Activated naive CD8-positive, alpha-beta T cell treated with anti-CD3 and anti-CD28 coated beads, Interleukin-2, amount 50 U/mL, for 24 hours (primary cell): ENCODE measurements around the gene WWOX.

Experiments
- ATAC-seq: fragments of 150-1000 bp; cut with Tn5 transposase; one replicate; pipeline ENCODE4 v1.10.0; 2021
- DNase-seq: peaks from one replicate; pipeline ENCODE4 v3.0.0; 2021
- H3K27ac Mint-ChIP-seq: one replicate; pipeline ENCODE4 v1.8.0; 2021; ENCODE audit warnings: mild to moderate bottlenecking, mixed read lengths
- H3K27me3 Mint-ChIP-seq: one replicate; pipeline ENCODE4 v1.8.0; 2021; ENCODE audit warnings: mixed read lengths
- H3K36me3 Mint-ChIP-seq: one replicate; pipeline ENCODE4 v1.8.0; 2021; ENCODE audit warnings: low read depth, mixed read lengths
- H3K4me1 Mint-ChIP-seq: one replicate; pipeline ENCODE4 v1.8.0; 2021; ENCODE audit warnings: mixed read lengths
- H3K4me3 Mint-ChIP-seq: one replicate; pipeline ENCODE4 v1.8.0; 2021; ENCODE audit warnings: mild to moderate bottlenecking, moderate library complexity, mixed read lengths
- H3K9me3 Mint-ChIP-seq: one replicate; pipeline ENCODE4 v1.8.0; 2021; ENCODE audit warnings: mixed read lengths

The WWOX gene

DNA sequence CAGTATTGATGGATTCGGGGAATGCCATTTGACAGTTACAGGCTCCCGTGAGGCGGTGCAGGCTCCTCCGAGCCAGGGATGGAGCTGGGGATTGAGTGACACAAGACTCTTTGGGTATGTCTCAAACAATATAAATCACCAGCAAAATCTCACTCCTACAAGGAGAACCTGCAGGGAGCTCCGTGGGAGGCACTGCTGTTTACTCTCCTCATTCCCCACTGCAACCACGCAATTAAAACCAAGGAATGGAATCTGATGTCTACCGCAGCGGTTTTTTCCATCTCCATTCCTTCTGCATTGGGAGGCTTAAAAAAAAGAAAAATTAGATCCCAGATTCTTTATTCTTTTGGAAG, 157.9 kb downstream of the WWOX start:
- Mint-ChIP-seq H3K9me3 (no peaks in the 10 kb centered on the region), H3K36me3 (no peaks in the 10 kb centered on the region), H3K27ac (no peak overlapping the region), H3K27me3 (no peaks in the 10 kb centered on the region), H3K4me1 (no peaks in the 10 kb centered on the region), H3K4me3 (no peak overlapping the region)
- DNase-seq, result no peak
- no peak for ATAC-seq

DNA sequence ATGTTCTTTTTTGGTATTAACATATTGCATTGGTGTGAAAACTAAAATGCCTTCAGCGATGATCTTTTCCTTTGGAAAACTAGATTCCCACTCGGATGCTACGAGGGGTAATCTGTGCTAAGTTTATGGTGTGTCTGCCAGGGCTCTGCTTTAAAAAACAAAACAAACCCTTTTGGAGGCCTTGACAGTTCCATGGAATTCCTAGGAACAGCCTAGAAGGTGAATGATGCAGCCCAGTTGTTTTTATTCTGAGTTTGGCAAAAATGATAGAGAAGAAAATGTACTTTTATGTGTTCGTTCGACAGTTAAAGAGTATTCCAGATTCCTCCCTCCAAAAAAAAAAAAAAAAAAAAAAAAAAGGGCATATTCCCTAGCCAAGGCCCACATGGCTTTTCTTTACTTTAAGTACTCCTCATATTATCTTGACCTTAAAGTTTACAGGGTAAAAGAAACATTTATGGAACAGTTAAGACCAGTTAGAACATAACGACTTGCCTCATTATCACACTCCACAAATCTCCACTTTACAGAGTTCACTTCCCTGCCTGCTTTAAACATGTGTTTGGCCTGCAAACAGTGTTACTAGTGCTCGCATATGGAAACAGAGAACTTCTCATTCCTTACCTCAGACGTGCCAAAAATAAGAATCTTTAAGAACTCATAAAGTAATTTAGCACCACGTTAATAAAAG, 159.1 kb downstream of the WWOX start:
- Mint-ChIP-seq H3K9me3 (no peaks in the 10 kb centered on the region), H3K27ac (no peak overlapping the region), H3K36me3 (peaks cover 2% of the 10 kb centered on the region), H3K4me1 (no peaks in the 10 kb centered on the region), H3K4me3 (no peak overlapping the region), H3K27me3 (no peaks in the 10 kb centered on the region)
- DNase-seq (no peak), ATAC-seq (no peak)

DNA sequence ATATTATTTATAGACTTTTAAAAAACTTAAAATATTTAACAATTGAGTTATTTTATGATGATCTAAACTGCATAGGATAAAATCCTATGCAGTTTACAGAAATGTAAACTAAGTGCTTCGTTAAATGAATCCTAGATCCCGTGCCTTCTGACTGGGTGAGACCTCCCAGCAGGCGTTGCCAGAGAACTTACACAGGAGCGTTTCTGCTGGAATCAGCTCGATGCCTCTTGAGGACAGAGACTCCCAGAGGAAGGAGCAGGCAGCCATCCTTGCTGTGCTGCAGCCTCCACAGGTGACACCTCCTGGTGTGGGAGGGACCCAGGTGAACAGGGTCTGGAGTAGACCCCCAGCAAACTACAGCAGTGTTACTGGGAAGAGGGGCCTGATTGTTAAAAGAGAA, 160.4 kb downstream of the WWOX start:
- Mint-ChIP-seq H3K27me3 (no peaks in the 10 kb centered on the region), H3K4me3 (no peak overlapping the region)

DNA sequence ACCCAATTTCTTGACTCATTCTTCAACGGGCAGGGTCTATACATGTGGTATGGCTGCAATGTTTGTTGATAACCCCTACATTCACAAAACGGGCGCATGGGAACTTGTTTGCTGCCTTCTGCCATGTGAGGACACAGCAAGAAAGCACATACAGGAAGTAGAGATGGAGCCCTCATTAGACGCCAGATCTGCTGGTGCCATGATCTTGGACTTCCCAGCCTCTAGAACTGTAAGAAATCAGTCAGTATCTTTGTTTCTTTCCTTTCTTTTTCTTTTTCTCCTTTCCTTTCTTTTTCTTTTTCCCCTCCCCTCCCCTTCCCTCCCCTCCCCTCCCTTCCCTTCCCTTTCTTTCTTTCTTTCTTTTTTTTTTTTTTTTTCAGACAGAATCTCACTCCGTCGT, 165.2 kb downstream of the WWOX start:
- Mint-ChIP-seq H3K27ac (no peak overlapping the region), H3K4me1 (no peaks in the 10 kb centered on the region), H3K4me3 (no peak overlapping the region), H3K9me3 (no peaks in the 10 kb centered on the region), H3K36me3 (peaks cover 15% of the 10 kb centered on the region), H3K27me3 (no peaks in the 10 kb centered on the region)
- DNase-seq (no peak), ATAC-seq (no peak)

More for the DNA sequence above, 160.4 kb downstream of the WWOX start:
- H3K4me1 Mint-ChIP-seq, result no peaks in the 10 kb centered on the region
- peaks cover 9% of the 10 kb centered on the region for H3K36me3 Mint-ChIP-seq
- H3K9me3 Mint-ChIP-seq, result no peaks in the 10 kb centered on the region
- no peak overlapping the region for H3K27ac Mint-ChIP-seq
- no peak for DNase-seq
- no peak for ATAC-seq

DNA sequence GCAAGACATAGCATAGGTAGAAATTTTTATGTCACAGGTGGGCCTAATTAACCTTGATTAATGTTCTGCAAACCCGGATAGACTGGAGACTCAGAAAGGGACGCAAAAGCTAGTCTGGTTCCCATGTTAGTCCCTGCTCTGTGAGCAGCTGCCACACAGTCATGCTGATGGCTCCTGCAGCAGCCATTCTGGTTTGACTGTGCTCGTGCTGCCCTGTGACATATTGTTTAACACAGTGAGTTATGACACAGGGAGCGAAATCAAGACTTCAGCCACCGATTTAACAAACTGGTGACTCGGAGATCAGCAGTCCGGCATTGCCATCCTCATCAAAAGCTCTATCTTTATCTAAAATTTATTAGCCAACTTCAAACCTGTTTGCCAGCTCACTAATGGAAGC, 169.8 kb downstream of the WWOX start:
- H3K27me3 Mint-ChIP-seq, result no peaks in the 10 kb centered on the region
- no peaks in the 10 kb centered on the region for H3K4me1 Mint-ChIP-seq
- no peak overlapping the region for H3K27ac Mint-ChIP-seq
- H3K4me3 Mint-ChIP-seq, result no peak overlapping the region
- peaks cover 14% of the 10 kb centered on the region for H3K36me3 Mint-ChIP-seq
- DNase-seq, result no peak
- no peak for ATAC-seq
- H3K9me3 Mint-ChIP-seq, result peaks cover 3% of the 10 kb centered on the region

DNA sequence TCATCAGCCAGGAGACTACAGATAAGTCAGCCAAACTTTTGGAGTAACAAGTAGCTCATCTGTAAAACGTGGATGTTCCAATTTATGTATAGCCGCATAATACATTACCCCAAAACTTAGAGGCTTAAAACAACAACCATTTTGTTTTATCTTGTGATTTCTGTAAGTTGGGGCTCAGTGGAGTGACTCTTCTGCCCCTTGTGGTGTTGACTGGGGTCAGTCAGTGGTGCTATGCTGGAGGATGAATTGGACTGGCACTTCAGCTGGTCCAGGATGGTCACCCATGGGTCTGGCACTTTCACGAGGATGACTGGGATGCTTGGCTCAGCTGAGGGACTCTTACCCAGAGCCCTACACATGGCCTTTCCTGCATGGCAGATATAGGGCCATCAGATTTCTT, 172.5 kb downstream of the WWOX start:
- Mint-ChIP-seq H3K27me3 (no peaks in the 10 kb centered on the region), H3K27ac (no peak overlapping the region), H3K4me3 (no peak overlapping the region), H3K36me3 (peaks cover 5% of the 10 kb centered on the region), H3K4me1 (no peaks in the 10 kb centered on the region), H3K9me3 (peaks cover 3% of the 10 kb centered on the region)
- no peak for ATAC-seq
- no peak for DNase-seq

DNA sequence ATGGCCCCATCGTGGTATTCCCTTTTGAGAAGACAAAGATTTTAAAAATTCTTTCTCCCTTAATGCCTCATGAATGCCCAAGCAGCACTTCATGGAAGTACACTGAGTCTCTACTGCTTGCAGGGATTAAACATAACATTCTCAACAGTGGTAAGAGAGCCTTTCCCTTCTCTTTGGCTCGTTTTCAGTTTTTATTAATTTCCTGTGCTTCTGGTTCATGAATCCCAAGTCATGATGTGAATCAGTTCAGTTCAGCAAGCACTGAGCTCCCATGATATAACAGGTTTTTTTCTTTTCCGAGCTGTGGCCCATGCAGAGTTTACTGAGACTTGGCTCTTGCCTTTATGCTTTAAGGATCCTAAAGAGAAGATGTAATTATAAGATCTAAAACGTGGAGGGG, 175.3 kb downstream of the WWOX start:
- Mint-ChIP-seq H3K36me3 (peaks cover 4% of the 10 kb centered on the region), H3K4me3 (no peak overlapping the region), H3K27ac (no peak overlapping the region), H3K4me1 (no peaks in the 10 kb centered on the region), H3K9me3 (peaks cover 3% of the 10 kb centered on the region), H3K27me3 (no peaks in the 10 kb centered on the region)
- ATAC-seq (no peak), DNase-seq (no peak)

DNA sequence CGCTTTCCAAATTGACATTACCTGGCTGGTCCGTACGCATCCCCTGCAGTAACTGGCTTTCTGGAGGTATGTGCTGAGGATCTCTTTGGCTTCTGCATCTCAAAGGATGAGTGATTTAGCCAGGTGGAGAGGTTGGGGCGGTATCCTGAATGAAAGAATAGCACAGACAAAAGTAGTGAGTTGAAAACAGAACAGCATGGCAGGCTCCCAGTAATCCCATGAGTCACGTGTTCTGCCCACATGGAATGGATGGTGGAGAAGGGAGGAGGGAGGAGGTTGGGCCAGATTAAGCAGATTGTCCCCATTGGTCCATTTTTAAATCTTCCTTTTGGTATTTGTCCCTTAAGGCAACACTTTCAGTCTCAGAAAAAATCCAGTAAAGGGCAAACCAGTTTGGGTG, 176.0 kb downstream of the WWOX start:
- no peak for ATAC-seq
- H3K36me3 Mint-ChIP-seq, result peaks cover 4% of the 10 kb centered on the region
- H3K4me1 Mint-ChIP-seq, result no peaks in the 10 kb centered on the region
- H3K4me3 Mint-ChIP-seq, result no peak overlapping the region
- H3K27me3 Mint-ChIP-seq, result no peaks in the 10 kb centered on the region
- peaks cover 3% of the 10 kb centered on the region for H3K9me3 Mint-ChIP-seq
- no peak overlapping the region for H3K27ac Mint-ChIP-seq
- DNase-seq, result no peak

DNA sequence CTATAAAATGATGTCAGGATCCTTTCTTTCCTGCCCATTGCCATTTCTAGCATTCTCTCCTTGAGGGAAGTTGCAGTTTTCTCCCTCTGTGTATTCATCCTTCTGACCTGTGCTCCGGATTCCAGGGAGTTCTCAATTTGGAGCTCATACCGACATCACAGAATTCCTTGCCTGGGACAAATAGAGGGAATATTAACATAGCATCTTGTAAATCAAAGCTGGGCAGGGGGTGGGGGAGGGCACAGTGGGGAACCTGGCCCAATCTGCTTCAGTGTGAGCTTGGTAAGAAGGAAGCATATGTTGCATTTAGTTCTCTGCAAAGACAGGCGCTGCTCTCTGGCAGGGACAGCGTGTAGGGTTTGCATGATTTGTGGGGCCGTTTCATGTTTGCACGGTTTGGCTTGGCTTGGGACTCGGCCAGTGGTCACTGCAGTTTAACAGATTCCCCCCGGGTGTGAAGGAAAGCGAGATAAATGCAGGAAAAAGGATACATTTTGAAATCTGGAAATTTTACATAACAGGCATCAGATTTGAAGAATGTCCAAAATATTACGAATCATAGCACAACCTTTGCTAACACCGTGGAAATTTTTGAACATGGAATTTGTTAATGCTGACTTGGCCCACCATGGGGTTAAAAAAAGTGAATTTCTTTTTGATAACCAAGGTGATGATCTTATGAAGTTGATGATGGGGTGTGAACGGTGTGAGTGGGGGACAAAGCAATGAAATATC, 178.0 kb downstream of the WWOX start:
- Mint-ChIP-seq H3K36me3 (no peaks in the 10 kb centered on the region), H3K9me3 (peaks cover 4% of the 10 kb centered on the region), H3K4me3 (no peak overlapping the region), H3K27me3 (no peaks in the 10 kb centered on the region), H3K27ac (no peak overlapping the region), H3K4me1 (no peaks in the 10 kb centered on the region)
- ATAC-seq (no peak), DNase-seq (no peak)

DNA sequence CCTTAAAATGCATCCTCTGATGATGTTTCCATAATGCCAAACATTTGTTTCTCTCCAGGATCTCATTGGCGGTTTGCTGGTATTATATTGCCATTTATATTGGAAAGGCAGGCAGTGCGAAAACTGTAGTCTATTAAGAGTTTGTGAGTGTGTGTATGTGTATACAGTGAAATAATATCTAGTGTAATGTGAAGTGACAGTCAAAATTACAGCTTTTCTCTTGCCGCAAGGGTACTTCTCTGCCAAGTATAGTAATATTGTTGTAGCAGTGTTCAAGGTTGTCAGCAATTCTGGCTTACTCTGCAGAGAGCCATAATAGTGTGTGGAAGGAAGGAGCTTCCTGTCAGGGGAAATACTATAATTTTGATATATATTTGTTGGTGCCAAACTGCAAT, 178.6 kb downstream of the WWOX start:
- Mint-ChIP-seq H3K27ac (no peak overlapping the region), H3K9me3 (peaks cover 4% of the 10 kb centered on the region), H3K36me3 (no peaks in the 10 kb centered on the region), H3K4me1 (no peaks in the 10 kb centered on the region), H3K27me3 (no peaks in the 10 kb centered on the region), H3K4me3 (no peak overlapping the region)
- no peak for DNase-seq
- no peak for ATAC-seq

DNA sequence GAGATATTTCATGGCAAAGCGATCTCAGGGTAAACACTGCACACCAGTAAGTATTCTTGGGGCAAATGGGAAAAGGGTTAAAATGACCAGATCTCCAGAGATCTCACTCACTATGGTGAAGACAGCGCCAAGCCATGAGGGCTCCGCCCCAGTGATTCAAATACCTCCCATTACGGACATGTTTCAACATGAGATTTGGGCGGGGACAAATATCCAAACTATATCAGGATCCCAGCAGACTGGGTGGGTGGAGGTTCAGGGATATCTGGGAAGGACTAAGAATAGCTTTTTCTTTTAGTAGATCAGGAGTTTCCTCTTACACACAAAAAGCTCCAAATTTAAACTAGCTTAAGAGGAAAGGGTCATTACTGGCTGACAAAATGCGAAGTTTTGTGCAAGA, 181.7 kb downstream of the WWOX start:
- DNase-seq (no peak), ATAC-seq (no peak)
- H3K9me3 Mint-ChIP-seq, result peaks cover 4% of the 10 kb centered on the region
- no peaks in the 10 kb centered on the region for H3K4me1 Mint-ChIP-seq
- H3K4me3 Mint-ChIP-seq, result no peak overlapping the region
- no peaks in the 10 kb centered on the region for H3K36me3 Mint-ChIP-seq
- H3K27me3 Mint-ChIP-seq, result no peaks in the 10 kb centered on the region
- no peak overlapping the region for H3K27ac Mint-ChIP-seq

DNA sequence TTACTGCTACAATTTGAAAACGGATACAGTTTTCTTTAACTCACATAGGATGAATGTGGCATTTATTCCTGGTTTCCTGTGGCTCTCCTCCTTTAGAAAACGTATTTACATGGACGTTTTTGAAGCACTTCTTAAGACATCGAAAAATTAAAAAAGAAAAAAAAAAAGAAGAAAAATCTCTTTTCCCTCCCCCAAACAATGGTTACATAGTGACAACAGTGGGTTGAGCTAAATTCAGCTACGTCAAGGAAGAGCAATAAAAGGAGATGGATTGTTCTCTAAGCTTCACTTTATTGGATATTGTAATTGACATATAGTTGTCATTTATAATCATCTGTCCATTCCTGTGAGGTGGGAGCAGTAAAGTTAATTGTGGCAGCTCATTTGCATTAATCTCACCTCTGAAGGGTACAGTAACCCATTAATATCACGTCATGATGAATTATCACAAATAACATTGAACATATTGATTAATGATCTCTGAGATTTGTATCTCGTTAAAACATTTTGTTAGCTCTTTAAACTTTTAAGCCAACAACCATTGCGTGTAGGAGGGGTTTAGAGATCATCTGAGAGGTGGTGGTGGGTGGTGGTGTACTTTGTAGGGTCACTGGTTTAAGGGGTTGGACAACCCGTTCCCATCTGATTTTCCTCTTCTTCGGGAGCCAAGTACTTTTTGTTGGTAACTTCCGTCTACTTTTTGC, 184.2 kb downstream of the WWOX start:
- H3K27me3 Mint-ChIP-seq, result no peaks in the 10 kb centered on the region
- ATAC-seq (no peak), DNase-seq (no peak)
- H3K9me3 Mint-ChIP-seq, result peaks cover 4% of the 10 kb centered on the region
- no peaks in the 10 kb centered on the region for H3K4me1 Mint-ChIP-seq
- no peak overlapping the region for H3K4me3 Mint-ChIP-seq
- H3K36me3 Mint-ChIP-seq, result no peaks in the 10 kb centered on the region
- H3K27ac Mint-ChIP-seq, result no peak overlapping the region

DNA sequence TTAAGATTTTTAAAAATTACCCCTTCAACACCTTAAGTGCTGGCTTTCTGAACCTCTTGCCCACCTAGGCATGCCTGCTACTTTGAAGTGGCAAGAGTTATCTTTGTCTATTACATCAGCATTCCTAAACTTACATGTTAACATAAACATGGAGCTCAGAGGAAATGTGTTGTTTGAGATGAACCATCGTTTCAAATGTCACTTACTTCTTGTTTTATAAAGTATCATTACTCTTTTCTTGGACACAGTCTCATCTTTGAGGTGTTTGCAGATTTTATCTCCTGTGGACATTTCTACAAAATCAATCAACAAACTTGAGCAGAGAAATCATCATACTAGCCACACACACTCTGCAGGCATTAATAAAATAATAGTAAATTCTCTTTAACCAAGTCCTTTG, 184.9 kb downstream of the WWOX start:
- Mint-ChIP-seq H3K4me3 (no peak overlapping the region), H3K4me1 (no peaks in the 10 kb centered on the region), H3K27me3 (no peaks in the 10 kb centered on the region), H3K27ac (no peak overlapping the region), H3K9me3 (peaks cover 4% of the 10 kb centered on the region), H3K36me3 (no peaks in the 10 kb centered on the region)
- DNase-seq (no peak), ATAC-seq (no peak)

DNA sequence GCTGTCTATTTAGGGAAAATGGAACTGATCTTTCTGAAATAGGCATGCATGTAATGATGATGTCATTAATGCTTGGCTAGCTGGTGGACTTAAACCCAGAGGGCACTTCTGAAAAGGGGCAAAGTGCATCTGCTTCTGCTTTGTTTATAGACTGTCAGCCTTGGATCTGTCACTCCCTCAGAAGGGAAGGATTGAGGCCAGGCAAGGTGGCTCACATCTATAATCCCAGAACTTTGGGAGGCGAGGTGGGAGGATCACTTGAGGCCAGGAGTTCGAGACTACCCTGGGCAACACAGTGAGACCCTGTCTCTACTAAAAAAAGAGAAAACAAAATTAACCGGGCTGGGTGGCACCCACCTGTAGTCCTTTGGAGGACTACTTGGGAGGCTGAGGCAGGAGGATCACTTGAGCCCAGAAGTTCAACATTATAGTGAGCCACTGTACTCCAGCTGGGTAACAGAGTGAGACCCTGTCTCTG, 185.5 kb downstream of the WWOX start:
- peaks cover 4% of the 10 kb centered on the region for H3K9me3 Mint-ChIP-seq
- H3K4me1 Mint-ChIP-seq, result no peaks in the 10 kb centered on the region
- H3K27me3 Mint-ChIP-seq, result no peaks in the 10 kb centered on the region
- H3K27ac Mint-ChIP-seq, result no peak overlapping the region
- ATAC-seq (no peak), DNase-seq (no peak)
- no peaks in the 10 kb centered on the region for H3K36me3 Mint-ChIP-seq
- no peak overlapping the region for H3K4me3 Mint-ChIP-seq

DNA sequence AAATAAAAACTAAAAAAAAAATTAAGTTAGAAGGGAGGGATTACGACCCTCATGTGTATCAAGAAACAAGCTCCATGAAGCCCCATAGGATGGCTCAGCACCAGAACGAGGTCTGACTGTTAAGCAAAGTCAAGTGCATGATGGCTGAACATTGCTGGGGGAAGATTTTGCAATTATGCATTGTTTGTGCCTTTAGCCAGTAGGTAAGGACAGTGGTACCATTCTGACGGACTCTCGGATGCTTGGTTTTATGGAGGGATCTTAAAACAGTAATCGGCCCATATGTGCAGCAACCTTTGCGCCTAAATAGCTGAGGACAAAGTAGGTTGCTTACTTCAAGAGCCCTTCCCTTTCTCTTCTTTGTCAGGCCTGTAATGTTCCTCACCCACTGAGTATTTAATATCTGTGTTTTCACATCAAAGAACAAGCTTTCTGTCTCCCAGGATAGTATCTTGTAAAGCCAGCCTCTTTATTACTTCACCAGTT, 186.0 kb downstream of the WWOX start:
- no peak for ATAC-seq
- H3K4me3 Mint-ChIP-seq, result no peak overlapping the region
- H3K9me3 Mint-ChIP-seq, result peaks cover 4% of the 10 kb centered on the region
- no peaks in the 10 kb centered on the region for H3K27me3 Mint-ChIP-seq
- no peaks in the 10 kb centered on the region for H3K36me3 Mint-ChIP-seq
- H3K27ac Mint-ChIP-seq, result no peak overlapping the region
- no peak for DNase-seq
- no peaks in the 10 kb centered on the region for H3K4me1 Mint-ChIP-seq
